Measurements from ENCODE around the gene DCAKD. TPM values are rescaled to one million over a fixed set of nuclear protein-coding genes. Genes with fewer than 3 reads are reported as not detected.

DCAKD gene
- total and polyA plus RNA-seq, 2 of the 8 experiments (the other 6 are each of a cell fraction or from before 2014, with no cell fraction given) = 35.6 to 52.9 TPM

DNA sequence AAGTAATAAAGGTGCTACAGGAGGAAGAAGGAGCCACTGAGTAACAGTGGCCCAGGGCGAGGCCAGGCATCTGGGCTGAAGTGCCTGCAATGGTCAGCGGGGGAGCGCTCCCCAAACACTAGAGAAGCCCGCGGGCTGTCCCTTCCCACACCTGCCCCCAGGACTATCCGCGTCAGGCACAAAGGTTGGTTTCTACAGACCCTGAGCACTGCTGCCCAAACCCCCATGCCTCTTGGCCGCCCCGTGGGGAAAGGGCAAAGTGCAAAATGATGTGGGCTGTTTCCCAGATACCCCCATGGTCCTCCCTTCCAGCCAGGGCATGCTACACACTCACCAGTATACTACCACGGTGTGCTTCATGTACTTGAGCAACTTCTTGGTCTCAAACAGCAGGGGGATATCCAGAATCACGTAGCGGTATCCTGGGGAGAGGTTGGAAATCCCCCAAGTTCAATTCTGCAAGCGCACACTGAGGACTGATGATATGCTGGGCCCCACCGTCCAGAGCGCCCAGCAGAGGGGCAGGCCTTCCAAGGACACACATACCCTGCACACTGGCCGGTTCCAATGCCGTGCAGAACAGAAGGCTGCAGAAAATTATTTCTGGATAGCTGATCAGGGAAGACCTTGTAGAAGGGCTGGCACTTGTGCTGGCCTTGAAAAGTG is 21.5 kb downstream of the DCAKD start (continued):
- TF ChIP-seq, protein P1, sequence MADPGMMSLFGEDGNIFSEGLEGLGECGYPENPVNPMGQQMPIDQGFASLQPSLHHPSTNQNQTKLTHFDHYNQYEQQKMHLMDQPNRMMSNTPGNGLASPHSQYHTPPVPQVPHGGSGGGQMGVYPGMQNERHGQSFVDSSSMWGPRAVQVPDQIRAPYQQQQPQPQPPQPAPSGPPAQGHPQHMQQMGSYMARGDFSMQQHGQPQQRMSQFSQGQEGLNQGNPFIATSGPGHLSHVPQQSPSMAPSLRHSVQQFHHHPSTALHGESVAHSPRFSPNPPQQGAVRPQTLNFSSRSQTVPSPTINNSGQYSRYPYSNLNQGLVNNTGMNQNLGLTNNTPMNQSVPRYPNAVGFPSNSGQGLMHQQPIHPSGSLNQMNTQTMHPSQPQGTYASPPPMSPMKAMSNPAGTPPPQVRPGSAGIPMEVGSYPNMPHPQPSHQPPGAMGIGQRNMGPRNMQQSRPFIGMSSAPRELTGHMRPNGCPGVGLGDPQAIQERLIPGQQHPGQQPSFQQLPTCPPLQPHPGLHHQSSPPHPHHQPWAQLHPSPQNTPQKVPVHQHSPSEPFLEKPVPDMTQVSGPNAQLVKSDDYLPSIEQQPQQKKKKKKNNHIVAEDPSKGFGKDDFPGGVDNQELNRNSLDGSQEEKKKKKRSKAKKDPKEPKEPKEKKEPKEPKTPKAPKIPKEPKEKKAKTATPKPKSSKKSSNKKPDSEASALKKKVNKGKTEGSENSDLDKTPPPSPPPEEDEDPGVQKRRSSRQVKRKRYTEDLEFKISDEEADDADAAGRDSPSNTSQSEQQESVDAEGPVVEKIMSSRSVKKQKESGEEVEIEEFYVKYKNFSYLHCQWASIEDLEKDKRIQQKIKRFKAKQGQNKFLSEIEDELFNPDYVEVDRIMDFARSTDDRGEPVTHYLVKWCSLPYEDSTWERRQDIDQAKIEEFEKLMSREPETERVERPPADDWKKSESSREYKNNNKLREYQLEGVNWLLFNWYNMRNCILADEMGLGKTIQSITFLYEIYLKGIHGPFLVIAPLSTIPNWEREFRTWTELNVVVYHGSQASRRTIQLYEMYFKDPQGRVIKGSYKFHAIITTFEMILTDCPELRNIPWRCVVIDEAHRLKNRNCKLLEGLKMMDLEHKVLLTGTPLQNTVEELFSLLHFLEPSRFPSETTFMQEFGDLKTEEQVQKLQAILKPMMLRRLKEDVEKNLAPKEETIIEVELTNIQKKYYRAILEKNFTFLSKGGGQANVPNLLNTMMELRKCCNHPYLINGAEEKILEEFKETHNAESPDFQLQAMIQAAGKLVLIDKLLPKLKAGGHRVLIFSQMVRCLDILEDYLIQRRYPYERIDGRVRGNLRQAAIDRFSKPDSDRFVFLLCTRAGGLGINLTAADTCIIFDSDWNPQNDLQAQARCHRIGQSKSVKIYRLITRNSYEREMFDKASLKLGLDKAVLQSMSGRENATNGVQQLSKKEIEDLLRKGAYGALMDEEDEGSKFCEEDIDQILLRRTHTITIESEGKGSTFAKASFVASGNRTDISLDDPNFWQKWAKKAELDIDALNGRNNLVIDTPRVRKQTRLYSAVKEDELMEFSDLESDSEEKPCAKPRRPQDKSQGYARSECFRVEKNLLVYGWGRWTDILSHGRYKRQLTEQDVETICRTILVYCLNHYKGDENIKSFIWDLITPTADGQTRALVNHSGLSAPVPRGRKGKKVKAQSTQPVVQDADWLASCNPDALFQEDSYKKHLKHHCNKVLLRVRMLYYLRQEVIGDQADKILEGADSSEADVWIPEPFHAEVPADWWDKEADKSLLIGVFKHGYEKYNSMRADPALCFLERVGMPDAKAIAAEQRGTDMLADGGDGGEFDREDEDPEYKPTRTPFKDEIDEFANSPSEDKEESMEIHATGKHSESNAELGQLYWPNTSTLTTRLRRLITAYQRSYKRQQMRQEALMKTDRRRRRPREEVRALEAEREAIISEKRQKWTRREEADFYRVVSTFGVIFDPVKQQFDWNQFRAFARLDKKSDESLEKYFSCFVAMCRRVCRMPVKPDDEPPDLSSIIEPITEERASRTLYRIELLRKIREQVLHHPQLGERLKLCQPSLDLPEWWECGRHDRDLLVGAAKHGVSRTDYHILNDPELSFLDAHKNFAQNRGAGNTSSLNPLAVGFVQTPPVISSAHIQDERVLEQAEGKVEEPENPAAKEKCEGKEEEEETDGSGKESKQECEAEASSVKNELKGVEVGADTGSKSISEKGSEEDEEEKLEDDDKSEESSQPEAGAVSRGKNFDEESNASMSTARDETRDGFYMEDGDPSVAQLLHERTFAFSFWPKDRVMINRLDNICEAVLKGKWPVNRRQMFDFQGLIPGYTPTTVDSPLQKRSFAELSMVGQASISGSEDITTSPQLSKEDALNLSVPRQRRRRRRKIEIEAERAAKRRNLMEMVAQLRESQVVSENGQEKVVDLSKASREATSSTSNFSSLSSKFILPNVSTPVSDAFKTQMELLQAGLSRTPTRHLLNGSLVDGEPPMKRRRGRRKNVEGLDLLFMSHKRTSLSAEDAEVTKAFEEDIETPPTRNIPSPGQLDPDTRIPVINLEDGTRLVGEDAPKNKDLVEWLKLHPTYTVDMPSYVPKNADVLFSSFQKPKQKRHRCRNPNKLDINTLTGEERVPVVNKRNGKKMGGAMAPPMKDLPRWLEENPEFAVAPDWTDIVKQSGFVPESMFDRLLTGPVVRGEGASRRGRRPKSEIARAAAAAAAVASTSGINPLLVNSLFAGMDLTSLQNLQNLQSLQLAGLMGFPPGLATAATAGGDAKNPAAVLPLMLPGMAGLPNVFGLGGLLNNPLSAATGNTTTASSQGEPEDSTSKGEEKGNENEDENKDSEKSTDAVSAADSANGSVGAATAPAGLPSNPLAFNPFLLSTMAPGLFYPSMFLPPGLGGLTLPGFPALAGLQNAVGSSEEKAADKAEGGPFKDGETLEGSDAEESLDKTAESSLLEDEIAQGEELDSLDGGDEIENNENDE (IDR thresholded peaks at IDR 0.05; ENCODE audit: insufficient replicate concordance, low read length) = no peak
- TF ChIP-seq GTF2F1 (IDR thresholded peaks at IDR 0.05; ENCODE audit: borderline replicate concordance, low read depth, low read length) (no peak), TEAD4 (IDR thresholded peaks at IDR 0.05; ENCODE audit: low read depth, low read length) (no peak), YY1 (IDR thresholded peaks at IDR 0.05; ENCODE audit: low read depth, low read length) (no peak), SP1 (IDR thresholded peaks at IDR 0.05; ENCODE audit: low read depth, low read length) (no peak), SAP30 (IDR thresholded peaks at IDR 0.05; ENCODE audit: insufficient read depth, insufficient replicate concordance, low read length) (no peak), HDAC6 (IDR thresholded peaks at IDR 0.05; ENCODE audit: low read depth, low read length) (no peak), JUN (IDR thresholded peaks at IDR 0.05; ENCODE audit: low read depth, low read length) (no peak), KDM4A (IDR thresholded peaks at IDR 0.05; ENCODE audit: low read depth, low read length, severe bottlenecking) (no peak)
- TF ChIP-seq, protein P2, sequence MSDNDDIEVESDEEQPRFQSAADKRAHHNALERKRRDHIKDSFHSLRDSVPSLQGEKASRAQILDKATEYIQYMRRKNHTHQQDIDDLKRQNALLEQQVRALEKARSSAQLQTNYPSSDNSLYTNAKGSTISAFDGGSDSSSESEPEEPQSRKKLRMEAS (IDR thresholded peaks at IDR 0.05) = no peak
